Mucosa of gallbladder (tissue), 1 donor: Measurements from ENCODE around the gene GNL1. TPM values are rescaled to one million over a fixed set of nuclear protein-coding genes. Genes with fewer than 3 reads are reported as not detected.

ENCODE experiments used
- DNase-seq: peaks from one replicate; pipeline ENCODE4 v3.0.0-alpha.2; 2020; ENCODE audit warnings: low spot score
- total RNA-seq: library from RNA; stranded (reverse); gene quantifications from one replicate; pipeline ENCODE4 v1.2.1, GENCODE V29; 2021
- donor health status: DM: no; HTN: no; CAD: no.

The GNL1 gene
- 68.1 TPM for total RNA-seq

DNA sequence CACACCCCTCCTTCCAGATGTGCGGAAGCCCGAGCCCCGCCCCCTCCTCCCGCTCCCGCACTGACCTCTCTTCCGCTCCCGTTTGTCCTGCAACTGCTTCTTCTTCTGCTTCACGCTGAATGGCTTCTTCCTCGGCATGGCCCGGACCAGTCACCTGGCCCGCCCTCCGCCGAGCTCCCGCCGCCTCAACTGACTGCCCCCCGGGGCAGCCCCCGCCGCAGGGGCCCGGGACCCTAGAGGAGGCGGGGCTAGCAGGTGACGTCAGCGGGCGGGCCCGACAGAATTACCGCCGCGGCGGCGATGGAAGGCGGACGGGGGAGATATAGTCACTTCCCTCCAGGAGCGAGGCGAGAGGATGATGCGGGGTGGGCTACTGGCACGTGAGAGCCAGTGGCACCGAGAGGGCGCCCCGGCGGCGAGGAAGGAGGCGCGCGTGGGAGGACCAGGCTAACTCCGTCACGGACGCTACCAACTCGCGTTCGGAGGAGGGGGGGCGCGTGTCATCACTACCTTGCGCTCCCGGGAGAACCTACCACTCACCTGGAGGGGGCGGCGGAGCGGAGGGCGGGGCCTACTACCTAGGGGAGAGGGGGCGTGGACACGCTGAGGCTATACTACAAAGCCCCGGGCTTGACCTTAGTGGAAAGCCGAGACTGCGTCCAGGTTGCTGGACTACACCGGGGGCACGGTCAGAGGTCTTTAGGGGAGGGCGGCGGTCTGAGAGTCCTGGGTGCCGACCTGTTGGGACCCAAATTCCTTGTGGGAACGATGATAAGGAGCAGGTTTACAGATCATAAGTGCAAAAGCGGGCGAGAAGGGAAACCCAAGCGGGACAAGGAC lies at the start of gene GNL1:
Gene GNL1, minus strand, starts transcription at position 424 of the 840 bp plus-strand sequence. Its CDS starts 286 bp downstream, at position 138.
- peak; percentile 96 for DNase-seq

DNA sequence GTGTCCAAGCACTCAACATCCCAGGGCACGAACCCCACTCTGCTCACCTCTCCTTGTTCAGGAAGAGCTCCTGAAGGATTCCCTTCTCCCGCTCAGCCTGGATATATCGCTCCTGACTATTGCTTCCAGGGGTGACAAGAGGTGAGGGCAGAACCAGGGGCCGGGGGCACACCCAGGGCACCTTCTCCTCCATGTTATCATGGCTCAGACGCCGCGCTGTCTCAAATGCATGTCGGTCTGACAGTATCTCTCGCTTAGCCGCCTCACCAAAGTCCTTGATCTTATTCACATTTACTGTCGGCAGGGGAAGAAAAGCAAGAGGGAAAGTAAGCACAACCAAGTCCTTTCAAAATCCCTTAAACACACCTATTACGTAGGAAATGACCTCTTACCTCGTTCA lies 47.7 kb upstream of the GNL1 start:
- DNase-seq, result no peak

DNA sequence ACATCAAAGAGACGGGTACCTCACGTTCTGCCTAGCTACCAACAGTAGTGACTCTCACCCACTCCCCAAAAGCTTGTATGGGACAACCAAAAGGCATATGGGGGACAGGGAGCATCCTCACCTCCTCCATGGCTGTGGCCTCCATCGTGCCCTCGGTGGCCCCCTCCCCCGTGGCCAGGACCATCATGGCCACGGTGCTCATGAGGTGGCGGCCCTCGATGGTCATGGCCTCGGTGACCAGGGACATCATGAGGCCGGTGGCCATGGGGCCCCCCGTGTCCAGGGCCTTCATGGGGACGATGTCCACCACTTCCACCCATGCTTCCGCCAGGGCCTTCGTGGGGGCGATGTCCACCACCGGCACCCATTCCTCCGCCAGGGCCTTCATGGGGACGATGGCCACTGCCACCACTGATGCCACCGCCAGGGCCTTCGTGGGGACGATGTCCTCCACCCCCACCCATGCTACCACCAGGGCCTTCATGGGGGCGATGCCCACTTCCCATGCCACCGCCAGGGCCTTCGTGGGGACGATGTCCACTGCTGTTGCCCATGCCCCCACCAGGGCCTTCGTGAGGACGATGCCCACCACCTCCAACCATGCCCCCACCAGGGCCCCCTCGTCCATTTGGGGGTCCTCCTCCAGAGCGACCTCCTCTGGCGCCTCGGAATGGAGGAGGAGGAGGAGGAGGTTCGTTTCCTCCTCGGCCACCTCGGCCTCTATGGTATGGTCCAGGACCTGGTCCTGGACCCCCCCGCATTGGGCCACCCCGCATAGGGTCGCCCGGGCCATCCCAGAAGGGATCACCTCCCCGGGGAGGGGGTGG lies 45.7 kb upstream of the GNL1 start:
- DNase-seq, result no peak

DNA sequence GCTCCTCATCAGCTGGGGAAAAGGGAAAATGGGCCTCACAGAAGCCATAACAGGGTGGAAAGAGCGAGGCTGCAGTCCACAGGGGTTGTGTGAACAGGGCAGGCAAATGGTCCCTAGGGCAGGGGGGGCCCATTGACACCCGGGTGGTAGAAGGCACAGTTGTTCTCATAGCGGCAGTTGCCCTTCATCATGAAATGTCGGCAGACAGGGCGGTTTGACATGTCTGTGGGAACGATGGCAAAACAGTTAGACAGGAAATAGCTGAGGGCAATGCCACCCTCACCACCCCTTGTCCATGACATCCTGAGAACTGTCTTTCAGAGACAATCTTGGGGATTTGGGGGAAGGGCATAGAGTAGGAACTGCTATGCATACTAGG lies 45.1 kb upstream of the GNL1 start:
- DNase-seq, result no peak

DNA sequence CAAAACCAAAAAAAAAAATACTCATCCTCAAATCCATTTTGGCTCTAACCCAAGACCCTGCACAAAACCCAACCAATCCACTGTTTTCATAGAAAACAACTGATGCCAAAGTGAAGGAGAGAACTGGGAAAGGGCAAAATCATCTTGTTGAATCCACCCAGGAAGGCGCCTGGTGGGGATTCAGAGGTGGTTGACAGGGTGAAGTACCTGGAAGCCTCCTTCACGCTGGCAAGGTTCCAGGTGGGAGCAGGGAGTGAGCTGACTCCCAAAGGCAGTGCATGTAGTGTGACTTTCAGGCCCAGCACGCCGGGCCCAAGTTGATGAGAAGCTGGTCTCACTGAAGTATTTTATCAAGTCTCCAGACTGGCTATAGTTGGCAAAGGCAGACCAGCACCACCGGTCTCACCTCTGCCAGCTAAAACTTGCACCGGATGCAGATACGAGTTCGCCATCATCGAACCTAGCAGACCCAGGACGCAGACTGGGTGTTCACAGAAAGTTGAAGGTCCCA lies 44.2 kb upstream of the GNL1 start:
- DNase-seq, result no peak

- DNase-seq, result no peak
Measured at GRCh38 chr6:30599625-30600324, 43.5 kb upstream of the GNL1 start.

DNA sequence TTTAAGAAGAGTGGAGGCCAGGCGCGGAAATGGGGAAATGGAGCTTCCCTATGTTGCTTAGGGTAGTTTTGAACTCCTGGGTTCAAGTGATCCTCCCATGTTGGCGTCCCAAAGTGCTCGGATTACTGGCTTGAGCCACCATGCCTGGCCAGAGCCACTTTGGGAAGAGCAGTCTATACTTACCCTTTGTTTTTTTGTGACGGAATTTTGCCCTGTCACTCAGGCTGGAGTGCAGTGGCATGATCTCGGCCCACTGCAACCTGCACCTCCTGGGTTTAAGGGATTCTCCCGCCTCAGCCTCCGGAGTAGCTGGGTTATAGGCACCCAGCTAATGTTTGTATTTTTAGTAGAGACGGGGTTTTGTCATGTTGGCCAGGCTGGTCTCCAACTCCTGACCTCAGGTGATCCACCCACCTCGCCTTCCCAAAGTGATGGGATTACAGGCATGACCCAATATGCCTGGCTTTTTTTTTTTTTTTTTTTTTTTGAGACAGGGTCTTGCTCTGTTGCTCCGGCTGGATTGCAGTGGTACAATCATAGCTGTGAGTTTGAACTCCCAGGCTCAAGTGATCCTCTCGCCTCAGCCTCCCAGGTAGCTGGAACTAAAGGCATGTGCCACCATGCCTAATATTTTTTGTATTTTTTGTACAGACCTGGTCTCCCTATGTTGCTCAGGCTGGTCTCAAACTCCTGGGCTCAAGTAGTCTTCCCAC lies 42.8 kb upstream of the GNL1 start:
- no peak for DNase-seq

GRCh38 chr6:30597315-30598144 lies 41.2 kb upstream of the GNL1 start:
- peak; percentile 87 for DNase-seq

DNA sequence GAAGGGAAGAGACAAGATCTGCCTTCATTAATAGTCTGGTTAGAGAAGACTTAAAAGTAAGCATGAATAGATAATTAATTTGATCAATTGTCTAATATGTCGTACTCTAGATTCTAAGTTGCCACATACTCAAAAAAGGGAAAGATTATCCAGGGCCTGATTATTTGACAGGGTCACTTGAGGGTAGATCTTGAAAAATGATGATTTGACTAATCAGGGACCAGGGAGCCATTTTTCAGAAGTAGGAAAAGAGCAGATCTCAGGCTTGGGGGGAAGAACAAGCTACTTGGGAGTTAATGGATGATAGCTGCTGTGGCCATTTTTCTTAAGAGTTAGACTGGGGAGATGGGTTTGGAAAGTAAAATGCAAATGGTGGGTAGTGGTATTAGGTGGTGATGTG lies 36.0 kb upstream of the GNL1 start:
- no peak for DNase-seq

GRCh38 chr6:30591008-30591407 lies 34.7 kb upstream of the GNL1 start:
- DNase-seq, result no peak

- no peak for DNase-seq
Measured at GRCh38 chr6:30590509-30590908, 34.2 kb upstream of the GNL1 start.

GRCh38 chr6:30589754-30590358 lies 33.6 kb upstream of the GNL1 start:
- DNase-seq, result no peak

DNA sequence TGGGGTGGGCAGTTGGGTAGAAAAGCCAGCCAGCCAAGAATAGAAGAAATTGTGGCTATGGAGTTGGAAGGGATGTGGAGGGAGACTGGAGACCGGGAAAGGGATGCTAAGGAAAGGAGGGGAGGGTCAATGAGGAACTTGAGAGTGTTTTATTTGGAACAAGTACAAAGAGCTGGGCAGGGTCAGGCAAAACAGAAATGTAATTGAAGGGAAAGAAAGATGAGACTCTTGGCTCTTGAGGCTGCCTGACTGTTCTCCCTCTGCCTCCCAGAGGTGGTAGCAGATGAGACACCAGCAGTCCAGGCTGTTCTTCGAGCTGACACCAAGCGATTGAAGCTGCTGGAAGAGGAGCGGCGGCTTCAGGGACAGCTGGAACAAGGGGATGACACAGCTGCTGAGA lies 27.6 kb upstream of the GNL1 start:
- DNase-seq, result no peak

DNA sequence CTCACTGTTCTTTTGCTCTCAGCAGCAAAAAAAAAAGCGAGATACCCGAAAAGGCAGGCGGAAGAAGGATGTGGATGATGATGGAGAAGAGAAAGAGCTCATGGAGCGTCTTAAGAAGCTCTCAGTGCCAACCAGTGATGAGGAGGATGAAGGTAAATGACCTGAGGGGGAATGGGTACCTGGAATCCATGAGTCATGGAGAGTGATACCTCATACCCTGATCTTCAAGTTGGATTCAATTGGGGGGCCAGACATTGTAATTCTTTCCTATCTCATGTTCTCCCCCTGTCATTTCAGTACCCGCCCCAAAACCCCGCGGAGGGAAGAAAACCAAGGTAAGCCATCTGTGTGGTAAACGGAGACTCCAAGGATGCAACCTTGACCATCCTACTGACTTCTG lies 21.8 kb upstream of the GNL1 start:
- DNase-seq, result no peak

GRCh38 chr6:30573113-30573512 lies 16.8 kb upstream of the GNL1 start:
- no peak for DNase-seq

DNA sequence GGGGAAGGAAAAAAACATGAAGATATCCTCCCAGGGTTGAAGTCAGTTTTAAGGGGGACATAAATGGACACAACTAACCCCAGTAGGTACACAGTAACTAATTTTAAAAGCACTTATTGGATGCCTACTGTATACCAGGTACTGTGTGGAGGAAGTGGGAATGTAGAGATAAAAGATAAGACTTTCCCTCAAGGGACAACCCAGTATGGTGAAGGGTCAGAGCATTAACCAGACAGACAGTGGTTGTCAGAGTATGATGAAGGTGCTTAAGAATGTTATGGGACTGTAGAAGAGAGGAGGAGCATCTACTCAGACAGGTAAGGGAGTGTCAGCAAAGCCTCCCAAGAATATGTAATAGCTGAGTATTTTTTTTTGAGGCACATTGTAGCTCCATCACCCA lies 15.9 kb upstream of the GNL1 start:
- DNase-seq, result no peak

GRCh38 chr6:30571762-30572082 lies 15.4 kb upstream of the GNL1 start:
- no peak for DNase-seq

DNA sequence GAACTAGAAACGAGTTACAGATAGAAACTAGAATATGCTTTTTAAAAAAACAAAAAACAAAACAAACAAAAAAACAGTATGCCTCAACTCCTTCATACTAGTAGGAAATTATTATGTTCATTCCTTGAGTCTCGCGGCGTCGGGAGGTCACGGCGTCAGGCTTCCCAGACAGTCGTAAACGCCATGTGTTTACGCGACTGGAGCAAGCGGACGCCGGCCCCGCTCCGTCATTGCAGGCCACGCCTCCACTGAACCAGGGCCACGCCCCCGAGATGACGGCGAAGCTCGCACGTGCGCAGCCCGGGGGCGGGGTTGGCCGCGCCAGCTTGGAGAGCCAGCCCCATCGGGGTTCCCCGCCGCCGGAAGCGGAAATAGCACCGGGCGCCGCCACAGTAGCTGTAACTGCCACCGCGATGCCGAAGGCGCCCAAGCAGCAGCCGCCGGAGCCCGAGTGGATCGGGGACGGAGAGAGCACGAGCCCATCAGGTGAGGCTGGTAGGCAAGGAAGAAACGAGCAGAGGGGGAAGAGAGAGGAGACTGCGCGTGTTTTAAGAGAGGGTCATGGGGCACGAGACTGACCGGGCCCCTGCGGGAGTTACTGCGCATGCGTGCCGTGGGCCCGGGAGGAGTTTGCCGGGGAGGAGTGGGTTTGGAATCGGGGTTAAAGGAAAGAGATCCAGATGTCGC lies 14.9 kb upstream of the GNL1 start, which contains the start of gene ABCF1:
Gene ABCF1, plus strand, starts transcription at position 368 of the 687 bp plus-strand sequence. Its CDS starts 46 bp downstream, at position 414.
- peak; percentile 98 for DNase-seq

- DNase-seq, result no peak
Measured at GRCh38 chr6:30570740-30571074, 14.4 kb upstream of the GNL1 start.

DNA sequence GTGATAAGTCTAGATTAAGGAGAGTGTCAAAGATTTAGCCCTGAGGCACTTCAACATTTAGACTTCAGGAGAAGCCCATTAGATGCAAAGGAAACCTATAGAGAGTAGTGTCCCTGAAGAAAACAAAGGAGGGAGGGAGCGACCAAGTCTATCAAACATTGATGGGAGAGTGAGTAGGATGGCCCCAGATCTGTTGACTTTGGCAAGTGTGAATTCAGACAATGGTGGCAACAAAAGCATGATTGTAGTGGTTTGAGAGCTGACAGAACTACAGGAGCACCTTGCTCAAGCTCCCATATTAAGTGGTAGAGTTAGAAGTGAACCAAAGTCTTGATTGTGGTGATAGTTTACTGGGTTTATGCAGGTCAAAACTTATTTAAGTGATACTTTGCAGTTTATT lies 14.0 kb upstream of the GNL1 start:
- DNase-seq, result no peak
